GM12892 (cell line): ENCODE measurements around the gene TTYH3.

Source experiments
- POLR2A ChIP-seq: IDR thresholded peaks from 2 replicates; pipeline ENCODE4 v1.6.1; 2011; ENCODE audit warnings: low read depth, low read length, control low read depth
- POLR2AphosphoS5 ChIP-seq: IDR thresholded peaks from 2 replicates; pipeline ENCODE4 v1.6.1; 2011; ENCODE audit warnings: low read depth, low read length, control low read depth
- TAF1 ChIP-seq: IDR thresholded peaks from 2 replicates; pipeline ENCODE4 v1.6.1; 2011; ENCODE audit warnings: low read depth, mild to moderate bottlenecking, control low read depth, low read length, borderline replicate concordance

DNA sequence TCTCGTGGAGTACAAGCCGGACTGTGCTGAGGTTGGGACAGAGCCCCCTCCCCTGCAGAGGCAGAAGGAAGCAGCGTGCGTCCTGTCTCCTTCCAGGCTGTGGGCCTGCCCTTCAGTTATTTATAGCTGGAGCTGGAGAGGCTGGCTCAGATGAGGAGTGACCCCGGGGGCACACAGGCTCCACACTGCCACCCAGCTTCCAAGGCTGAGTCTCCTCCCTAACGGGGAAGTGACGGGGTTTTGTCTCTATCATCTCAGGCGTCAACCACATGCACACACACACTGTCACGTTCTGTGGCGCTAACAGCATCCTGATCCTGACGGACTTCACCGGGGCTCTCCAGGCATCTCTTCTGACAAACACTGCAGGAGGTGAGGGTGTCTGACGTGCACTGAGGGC, 81.6 kb downstream of the TTYH3 start:
- no peak for TF ChIP-seq POLR2A
- no peak for TF ChIP-seq TAF1
- no peak for TF ChIP-seq POLR2AphosphoS5
